GM10248 (cell line): ENCODE measurements around the gene MELTF.
A peak's percentile ranks its signal among the peaks of the same experiment; 100 is the strongest.

ENCODE experiments used
- CTCF ChIA-PET: fragments of 300-600 bp; sonication (Branson Sonifier 250); formaldehyde crosslinking; extraction: SDS; loops from one replicate; lab custom pipeline; 2021; ENCODE audit warnings: antibody characterized with exemption; lab: Yijun Ruan, JAX
- POLR2A ChIA-PET: fragments of 350-650 bp; sonication (Branson Sonifier 250); formaldehyde crosslinking; extraction: SDS; loops from one replicate; lab custom pipeline; 2020; ENCODE audit warnings: antibody characterized with exemption; lab: Yijun Ruan, JAX
- DNase-seq: peaks from one replicate; pipeline ENCODE4 v3.0.0; 2012; ENCODE audit errors: extremely low spot score
- TF ChIP-seq, protein P1 (sequence below): IDR thresholded peaks from 2 replicates; pipeline ENCODE4 v1.5.1; 2012; ENCODE audit warnings: mild to moderate bottlenecking, low read depth; ENCODE audit errors: extremely low read depth, missing control alignments, control extremely low read depth

MELTF gene

DNA sequence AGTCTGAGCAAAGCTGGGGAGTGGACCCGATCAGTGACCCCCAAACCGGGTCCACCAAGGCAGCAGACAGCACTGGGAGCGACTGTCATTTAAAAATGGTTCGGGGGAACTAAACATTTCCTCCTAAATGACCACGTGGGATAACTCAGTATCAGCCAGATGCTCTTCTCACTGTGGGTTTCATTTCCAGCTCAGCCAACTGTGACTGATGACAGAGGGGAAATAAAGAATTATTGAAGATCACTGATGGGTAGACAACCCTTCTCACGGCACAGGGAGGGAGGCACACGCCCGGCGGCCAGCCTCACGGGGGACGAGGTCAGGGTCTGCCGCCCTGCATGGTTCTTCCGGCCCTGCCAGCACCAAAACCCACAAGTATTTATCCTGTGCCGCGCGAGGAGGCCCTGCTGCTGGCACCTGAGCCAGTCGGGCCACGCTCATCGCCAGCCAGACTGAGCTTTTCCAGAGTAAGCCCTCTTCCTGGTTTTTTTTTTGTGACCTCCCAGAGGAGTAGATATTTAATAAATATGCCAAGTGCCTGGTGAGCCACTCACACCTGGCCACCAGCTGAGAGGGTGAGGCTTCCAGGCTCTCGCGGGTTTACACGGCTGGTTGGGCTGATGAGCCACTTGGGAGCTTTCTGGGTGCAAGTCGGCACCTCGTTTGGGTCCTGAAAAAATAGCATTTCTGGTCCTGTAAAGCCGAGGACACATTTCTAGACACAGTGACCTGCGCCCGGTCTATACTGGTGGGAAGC lies 6.2 kb downstream of the MELTF start:
- peak; percentile 77 for DNase-seq
- CTCF ChIA-PET: interaction anchor here (0.8 to 2.9 kb wide), 11 partner anchors 8 to 160 kb away, joined by 3 to 12 read pairs (median 3); partner anchors contain the start of gene NCBP2
- POLR2A ChIA-PET: no interaction called here
- TF ChIP-seq, protein P1, sequence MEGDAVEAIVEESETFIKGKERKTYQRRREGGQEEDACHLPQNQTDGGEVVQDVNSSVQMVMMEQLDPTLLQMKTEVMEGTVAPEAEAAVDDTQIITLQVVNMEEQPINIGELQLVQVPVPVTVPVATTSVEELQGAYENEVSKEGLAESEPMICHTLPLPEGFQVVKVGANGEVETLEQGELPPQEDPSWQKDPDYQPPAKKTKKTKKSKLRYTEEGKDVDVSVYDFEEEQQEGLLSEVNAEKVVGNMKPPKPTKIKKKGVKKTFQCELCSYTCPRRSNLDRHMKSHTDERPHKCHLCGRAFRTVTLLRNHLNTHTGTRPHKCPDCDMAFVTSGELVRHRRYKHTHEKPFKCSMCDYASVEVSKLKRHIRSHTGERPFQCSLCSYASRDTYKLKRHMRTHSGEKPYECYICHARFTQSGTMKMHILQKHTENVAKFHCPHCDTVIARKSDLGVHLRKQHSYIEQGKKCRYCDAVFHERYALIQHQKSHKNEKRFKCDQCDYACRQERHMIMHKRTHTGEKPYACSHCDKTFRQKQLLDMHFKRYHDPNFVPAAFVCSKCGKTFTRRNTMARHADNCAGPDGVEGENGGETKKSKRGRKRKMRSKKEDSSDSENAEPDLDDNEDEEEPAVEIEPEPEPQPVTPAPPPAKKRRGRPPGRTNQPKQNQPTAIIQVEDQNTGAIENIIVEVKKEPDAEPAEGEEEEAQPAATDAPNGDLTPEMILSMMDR: no peak

DNA sequence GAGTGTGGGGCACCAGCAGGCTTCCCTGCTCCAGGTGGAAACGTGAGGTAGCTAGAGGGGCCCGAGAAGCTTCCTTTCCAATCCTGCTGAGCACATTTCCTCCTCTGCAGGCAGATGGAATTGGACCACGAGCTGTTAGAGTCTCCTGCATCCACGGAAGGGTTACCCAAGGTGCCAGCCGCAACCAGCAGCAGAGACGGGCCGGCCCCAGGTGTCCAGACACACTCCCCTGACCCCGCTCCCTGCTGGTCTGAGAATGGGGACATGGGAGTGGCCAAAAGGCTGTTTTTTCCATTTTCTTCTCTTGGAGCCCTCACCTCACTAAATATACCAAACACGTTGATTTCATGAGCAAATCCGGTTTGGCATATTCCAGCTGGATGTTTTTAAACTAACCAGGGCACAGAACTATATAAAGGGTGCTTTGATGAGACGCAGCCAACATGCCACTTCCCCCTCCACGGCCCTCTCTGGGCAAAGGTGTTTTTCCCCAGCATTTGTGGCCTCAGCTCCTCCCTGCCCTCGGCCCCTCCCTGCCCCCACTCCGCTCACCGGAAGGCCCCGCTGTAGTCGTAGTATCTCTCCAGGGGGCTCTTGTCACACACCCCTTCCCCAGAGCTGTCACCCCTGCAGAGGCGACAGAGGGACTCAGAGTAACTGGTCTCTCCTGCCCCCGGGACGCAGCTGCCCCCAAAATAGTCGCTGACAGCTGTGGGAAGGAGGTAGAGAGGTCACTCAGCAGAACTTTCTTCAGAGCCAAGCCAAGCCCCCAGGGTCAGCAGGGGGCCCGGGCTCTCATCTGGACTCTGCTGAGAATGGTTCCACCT lies 7.0 kb downstream of the MELTF start:
- POLR2A ChIA-PET: interaction anchor here (0.8 kb wide), 1 partner anchor 14 kb away, joined by 3 read pairs; no protein-coding TSS in a partner anchor
- CTCF ChIA-PET: interaction anchor here (0.8 to 2.9 kb wide), 11 partner anchors 8 to 161 kb away, joined by 3 to 12 read pairs (median 3); partner anchors contain the start of gene NCBP2
- TF ChIP-seq, protein P1: no peak
- DNase-seq: peak; percentile 39

DNA sequence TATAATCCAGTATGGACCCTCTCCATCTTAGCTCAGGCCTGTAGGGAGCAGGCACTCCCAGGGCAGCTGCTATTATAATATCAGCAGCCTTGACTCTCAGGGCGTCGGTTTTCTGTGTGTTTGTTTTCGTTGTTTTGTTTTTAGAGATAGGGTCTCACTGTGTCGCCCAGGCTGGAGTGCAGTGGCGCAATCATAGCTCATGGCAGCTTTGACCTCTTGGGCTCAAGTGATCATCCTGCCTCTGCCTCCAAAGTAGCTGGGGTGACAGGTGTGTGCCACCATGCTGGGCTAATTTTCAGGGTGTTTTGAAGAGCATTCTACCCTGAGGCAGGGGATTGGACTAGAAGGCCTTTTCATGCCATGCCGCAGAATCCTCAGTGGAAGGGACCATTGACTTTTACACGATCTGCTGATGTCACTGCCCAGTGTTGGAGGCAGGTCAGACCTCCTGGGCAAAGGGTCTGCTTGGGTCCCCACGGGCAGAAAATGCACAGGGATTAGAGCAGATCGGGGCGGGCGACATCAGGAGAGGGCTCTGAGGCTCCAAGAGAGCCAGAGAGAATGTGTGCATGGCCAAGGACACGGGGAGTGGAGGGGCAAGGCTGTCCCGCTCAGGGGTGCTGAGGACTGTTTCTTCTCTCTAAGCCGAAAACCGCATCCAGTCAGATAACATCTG lies 7.8 kb downstream of the MELTF start:
- DNase-seq: no peak
- POLR2A ChIA-PET: no interaction called here
- CTCF ChIA-PET: interaction anchor here (1.0 to 7.9 kb wide), 11 partner anchors 7 to 166 kb away, joined by 3 to 64 read pairs (median 8); partner anchors contain the start of gene MELTF
- TF ChIP-seq, protein P1: no peak

DNA sequence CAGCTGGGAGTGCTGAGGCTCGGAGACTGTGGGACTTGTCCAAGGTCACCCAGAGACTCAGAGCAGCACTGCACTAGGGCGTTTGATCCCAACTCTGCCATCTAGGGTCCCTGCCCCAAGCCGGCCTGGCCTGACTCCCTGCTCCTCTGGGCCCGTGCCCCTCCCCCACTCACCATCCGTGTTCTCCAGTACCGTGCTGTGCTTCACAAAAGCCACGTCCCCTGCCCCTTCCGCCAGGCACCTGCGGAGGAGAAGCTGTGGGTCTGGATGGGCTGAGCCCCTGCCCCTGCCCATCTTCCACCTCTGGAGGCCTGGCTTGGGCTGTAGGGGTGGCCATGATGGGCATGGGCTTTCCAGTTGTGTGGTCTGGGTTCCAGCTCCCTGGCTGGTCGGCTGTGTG lies 8.4 kb downstream of the MELTF start:
- CTCF ChIA-PET: interaction anchor here (1.2 to 7.9 kb wide), 4 partner anchors 9 to 167 kb away, joined by 3 to 64 read pairs (median 7); partner anchors contain the start of gene MELTF
- TF ChIP-seq, protein P1: no peak
- DNase-seq: no peak
- POLR2A ChIA-PET: no interaction called here

DNA sequence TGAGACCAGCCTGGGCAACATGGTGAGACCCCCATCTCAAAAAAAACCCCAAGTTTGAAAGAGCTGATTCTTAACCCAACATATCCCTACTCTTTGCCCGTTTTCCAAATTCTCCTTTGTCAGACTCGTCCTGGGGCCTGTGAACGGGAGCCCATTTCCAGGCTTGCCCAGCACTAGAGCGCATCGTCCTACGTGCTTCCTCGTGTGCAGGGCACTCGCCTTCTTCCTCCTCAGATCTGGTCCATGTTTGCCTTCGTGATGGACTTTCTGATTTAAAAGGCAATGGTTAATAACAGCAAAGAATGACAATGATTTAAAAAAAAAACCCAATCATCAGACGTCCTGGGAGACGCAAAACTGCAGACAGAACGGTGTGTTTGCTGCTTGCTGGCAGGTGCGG lies 10.1 kb downstream of the MELTF start:
- DNase-seq: no peak
- TF ChIP-seq, protein P1: no peak
- CTCF ChIA-PET: interaction anchor here (0.9 to 7.9 kb wide), 4 partner anchors 10 to 168 kb away, joined by 3 to 64 read pairs (median 6); partner anchors contain the start of gene MELTF
- POLR2A ChIA-PET: interaction anchor here (0.6 kb wide), 1 partner anchor 15 kb away, joined by 8 read pairs; no protein-coding TSS in a partner anchor
